Stimulated activated naive B cell treated with anti-CD40 and anti-IgM and Interleukin-4, amounts not matched to agents 10 μg/mL and 1 μg/mL and 100 μg/mL, for 72 hours (primary cell): ENCODE data around the gene BAZ1B.
"Not testable (repeated sequence)": the region's sequence is repeated elsewhere in the genome, so short reads cannot be mapped to it uniquely, and the experiment has no call there.

ENCODE experiments used
- ATAC-seq, 2 donors: fragments of 150-1000 bp; cut with Tn5 transposase; replicated peaks; 2 replicates each; pipeline ENCODE4 v1.10.0; 2021; ENCODE audit warnings: moderate library complexity in 1 of 2
- DNase-seq: peaks from one replicate; pipeline ENCODE4 v3.0.0; 2021
- H3K27ac Mint-ChIP-seq: one replicate; pipeline ENCODE4 v1.8.0; 2022; ENCODE audit warnings: mild to moderate bottlenecking, mixed read lengths
- H3K27me3 Mint-ChIP-seq, 2 donors: one replicate each; pipeline ENCODE4 v1.8.0; 2022; ENCODE audit warnings: mixed read lengths in 2 of 2
- H3K36me3 Mint-ChIP-seq, 2 donors: one replicate each; pipeline ENCODE4 v1.8.0; 2022; ENCODE audit warnings: mixed read lengths in 2 of 2, mild to moderate bottlenecking in 1 of 2
- H3K4me1 Mint-ChIP-seq, 2 donors: one replicate each; pipeline ENCODE4 v1.8.0; 2022; ENCODE audit warnings: mixed read lengths in 2 of 2, mild to moderate bottlenecking in 1 of 2
- H3K4me3 Mint-ChIP-seq, 2 donors: one replicate each; pipeline ENCODE4 v1.8.0; 2022; ENCODE audit warnings: mild to moderate bottlenecking in 2 of 2, mixed read lengths in 2 of 2, moderate library complexity in 1 of 2
- H3K9me3 Mint-ChIP-seq, 2 donors: one replicate each; pipeline ENCODE4 v1.8.0; 2022; ENCODE audit warnings: mixed read lengths in 2 of 2, mild to moderate bottlenecking in 1 of 2

The BAZ1B gene

DNA sequence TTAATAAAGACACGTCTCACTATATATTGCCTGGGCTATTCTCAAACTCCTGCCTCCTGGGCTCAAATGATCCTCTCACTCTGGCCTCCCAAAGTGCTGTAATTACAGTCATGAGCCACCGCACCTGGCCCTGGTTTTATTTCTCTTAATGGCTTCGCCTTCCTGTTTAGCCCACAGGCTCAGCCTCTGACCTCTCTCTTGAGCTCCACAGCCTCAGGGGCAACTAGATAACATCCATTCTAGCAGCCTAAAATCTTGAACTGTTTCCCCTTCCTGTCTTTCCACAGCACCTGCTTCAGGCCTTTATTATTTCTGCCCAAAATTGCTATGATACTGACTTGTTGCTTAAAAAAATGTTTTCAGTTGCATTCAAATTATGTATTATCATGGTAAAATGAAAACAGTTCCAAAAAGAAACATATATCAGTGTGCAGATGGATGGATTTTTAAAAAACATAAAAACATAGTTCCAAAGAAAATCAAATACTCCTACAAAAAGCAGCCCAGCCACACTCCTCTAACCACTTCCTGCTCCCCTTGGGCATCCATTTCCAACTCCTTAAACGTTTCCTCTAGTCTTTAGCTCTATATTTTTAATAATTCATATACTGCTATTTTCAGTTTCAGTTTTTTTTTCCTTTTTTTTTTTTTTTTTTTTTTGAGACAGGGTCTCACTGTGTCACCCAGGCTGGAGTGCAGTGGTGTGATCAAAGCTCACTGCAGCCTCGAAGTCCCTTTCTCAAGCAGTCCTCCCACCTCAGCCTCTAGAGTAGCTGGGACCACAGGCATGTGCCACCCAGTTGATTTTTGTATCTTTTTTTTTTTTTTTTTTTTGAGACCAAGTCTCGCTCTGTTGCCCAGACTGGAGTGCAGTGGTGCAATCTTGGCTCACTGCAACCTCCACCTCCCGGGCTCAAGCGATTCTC lies 5.1 kb upstream of the BAZ1B start:
- peak overlapping the region; percentile 85 for H3K27ac Mint-ChIP-seq
- H3K36me3 Mint-ChIP-seq: peaks cover 4 to 8% of the 10 kb centered on the region in 2 donors
- ATAC-seq (no peak), DNase-seq (no peak)
- no peaks in the 10 kb centered on the region for H3K9me3 Mint-ChIP-seq
- H3K27me3 Mint-ChIP-seq: no peaks in the 10 kb centered on the region
- H3K4me1 Mint-ChIP-seq: peaks cover 24 to 38% of the 10 kb centered on the region in 2 donors
- H3K4me3 Mint-ChIP-seq: peak overlapping the region; percentile 20 to 30

DNA sequence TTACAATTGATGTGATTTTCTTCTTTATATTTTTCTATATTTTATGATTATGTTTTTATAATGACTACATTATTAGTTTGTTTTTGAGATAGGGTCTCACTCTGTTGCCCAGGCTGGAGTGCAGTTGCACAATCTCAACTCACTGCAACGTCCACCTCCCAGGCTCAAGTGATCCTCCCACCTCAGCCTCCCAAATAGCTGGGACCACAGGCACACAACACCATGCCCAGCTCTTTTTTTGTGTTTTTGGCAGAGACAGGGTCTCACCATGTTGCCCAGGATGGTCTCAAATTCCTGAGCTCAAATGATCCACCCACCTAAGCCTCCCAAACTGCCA lies 4.0 kb upstream of the BAZ1B start:
- Mint-ChIP-seq H3K27ac (peak overlapping the region; percentile 96), H3K36me3 (peaks cover 4 to 10% of the 10 kb centered on the region in 2 donors), H3K4me1 (peaks cover 24 to 40% of the 10 kb centered on the region in 2 donors), H3K4me3 (peak overlapping the region in 1 of 2 donors; percentile 76)
- not testable (repeated sequence) for H3K27me3 Mint-ChIP-seq, DNase-seq, ATAC-seq, H3K9me3 Mint-ChIP-seq

DNA sequence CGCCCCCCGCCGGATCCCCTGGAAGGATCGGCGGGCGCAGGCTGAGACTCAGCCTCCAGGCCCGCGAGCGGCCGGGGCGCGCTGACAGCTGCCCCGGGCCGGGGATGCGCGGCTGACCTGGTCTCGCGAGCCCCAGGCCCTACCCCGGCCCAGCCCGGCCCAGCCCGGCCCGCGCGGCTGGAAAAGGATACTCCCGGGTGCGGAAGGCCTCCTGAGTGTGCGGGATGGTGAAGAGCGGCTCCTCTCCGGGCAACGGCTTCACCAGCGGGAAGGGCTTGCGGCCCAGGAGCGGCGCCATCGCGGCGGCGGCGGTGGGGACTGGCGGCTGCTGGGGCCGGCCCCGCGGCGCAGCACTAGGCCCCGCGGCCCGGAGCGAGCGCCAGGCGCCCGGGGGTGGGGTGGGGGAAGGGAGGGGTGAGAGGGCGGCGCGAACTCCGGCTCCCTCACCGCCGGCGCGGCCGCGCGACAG lies 423 bp downstream of the BAZ1B start:
- Mint-ChIP-seq H3K4me1 (peaks cover 36 to 63% of the 10 kb centered on the region in 2 donors), H3K27me3 (no peaks in the 10 kb centered on the region), H3K4me3 (peak overlapping the region; percentile 84 to 98), H3K36me3 (peaks cover 18 to 32% of the 10 kb centered on the region in 2 donors), H3K27ac (peak overlapping the region; percentile 79), H3K9me3 (no peaks in the 10 kb centered on the region)
- ATAC-seq: peak; percentile 58 to 62
- DNase-seq: no peak

DNA sequence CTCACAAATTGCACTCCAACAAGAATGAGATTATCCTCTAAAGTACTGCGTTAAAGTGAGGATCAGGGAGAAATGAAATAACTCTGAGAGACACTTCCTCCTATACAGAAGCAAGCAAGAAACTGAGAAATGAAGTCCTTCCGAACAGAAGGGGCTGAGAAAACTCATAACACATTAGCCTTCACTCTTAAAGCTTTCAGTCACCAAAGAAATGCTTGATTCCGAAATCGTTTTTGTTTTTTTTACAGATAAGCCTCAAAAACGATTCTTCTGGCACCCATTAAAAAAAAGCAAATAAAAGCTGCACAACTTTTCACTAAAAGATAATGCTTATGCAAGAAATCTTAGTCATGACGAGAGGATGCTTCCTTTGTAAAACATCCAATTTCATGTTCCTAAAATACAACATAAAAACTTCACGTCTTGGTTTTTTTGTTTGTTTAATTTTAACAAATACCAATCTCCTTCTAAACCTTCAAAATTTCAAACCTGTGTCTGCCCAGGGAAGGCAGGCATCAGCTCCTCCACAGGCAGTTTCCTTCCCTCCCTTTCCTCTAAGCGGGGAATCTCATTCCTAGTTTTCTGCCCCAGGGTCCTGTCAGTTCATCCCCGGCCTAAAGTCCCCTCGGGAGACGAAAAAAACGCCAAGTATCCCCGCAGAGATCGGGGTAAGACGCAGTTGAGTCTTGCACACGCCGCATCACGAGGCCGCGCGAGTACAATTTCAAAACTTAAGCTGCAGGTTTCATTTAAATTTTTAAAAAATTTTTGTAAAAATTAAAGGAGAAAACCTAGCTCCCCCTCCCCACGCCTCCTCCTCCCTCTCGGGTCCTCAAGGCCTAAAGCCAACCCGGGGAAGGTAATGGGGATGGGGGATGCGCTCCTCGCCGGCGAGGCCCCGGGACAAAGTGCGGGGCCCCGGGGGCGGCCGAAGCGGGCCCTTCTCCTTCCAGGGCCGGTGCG lies 1.1 kb downstream of the BAZ1B start:
- H3K4me3 Mint-ChIP-seq: peak overlapping the region; percentile 84 to 87
- no peaks in the 10 kb centered on the region for H3K27me3 Mint-ChIP-seq
- peaks cover 18 to 32% of the 10 kb centered on the region in 2 donors for H3K36me3 Mint-ChIP-seq
- ATAC-seq (no peak), DNase-seq (no peak)
- peak overlapping the region; percentile 89 for H3K27ac Mint-ChIP-seq
- H3K4me1 Mint-ChIP-seq: peaks cover 36 to 61% of the 10 kb centered on the region in 2 donors
- no peaks in the 10 kb centered on the region for H3K9me3 Mint-ChIP-seq

GRCh38 chr7:73519867-73520672 lies 2.0 kb downstream of the BAZ1B start:
- DNase-seq: no peak
- Mint-ChIP-seq H3K27ac (peak overlapping the region; percentile 89), H3K36me3 (peaks cover 19 to 33% of the 10 kb centered on the region in 2 donors), H3K27me3 (no peaks in the 10 kb centered on the region), H3K9me3 (no peaks in the 10 kb centered on the region), H3K4me1 (peaks cover 32 to 56% of the 10 kb centered on the region in 2 donors), H3K4me3 (peak overlapping the region; percentile 84 to 87)
- ATAC-seq: no peak

DNA sequence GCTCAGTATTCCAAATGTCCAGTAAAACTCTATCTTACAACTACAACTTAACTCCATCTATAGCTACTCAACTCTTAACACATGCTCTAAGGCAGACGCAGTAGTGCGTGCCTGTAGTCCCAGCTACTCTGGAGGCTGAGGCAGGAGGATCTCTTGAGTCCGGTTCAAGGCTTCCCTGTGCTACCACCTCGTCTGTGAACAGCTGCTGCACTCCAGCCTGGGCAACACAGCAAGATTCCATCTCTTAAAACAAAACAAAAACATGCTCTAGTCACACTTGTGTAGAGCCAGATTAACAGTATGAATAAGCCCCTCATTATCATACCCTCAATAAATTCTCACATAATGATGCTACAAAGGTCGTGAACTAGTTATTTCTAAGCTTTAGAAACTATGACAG lies 3.6 kb downstream of the BAZ1B start:
- Mint-ChIP-seq H3K27ac (peak overlapping the region; percentile 67), H3K4me1 (peaks cover 28 to 55% of the 10 kb centered on the region in 2 donors), H3K36me3 (peaks cover 25 to 39% of the 10 kb centered on the region in 2 donors)

DNA sequence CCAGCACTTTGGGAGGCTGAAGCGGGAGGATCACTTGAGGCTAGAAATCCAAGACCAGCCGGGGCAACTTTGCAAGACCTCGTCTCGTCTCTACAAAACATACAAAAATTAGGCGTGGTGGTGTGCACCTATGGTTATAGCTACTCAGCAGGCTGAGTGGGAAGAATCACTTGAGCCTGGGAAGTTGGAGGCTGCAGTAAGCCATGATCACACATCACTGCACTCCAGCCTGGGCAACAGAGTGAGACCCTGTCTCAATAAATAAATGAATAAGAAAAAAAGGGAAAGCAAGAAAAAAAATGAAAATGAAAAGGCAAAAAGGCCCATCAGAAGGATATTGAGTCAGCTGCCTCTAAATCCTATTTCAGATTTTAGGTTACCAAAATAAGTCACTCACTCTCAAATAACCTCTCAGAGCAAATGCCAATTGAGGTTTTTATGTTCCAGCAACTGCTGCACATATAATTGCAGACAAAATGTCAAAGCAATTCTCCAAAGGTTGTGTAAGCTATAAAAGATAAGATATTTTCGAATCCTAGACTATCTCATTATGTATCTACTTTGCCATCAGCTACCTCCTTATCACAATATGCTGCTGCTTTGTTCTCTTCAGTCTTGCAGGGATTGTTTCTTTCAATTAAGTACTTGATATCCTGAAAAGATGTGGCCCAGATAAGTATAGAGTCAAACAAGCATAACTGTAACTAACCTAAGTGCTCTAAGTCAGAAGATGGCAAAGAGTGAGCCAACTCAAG lies 4.7 kb downstream of the BAZ1B start:
- ATAC-seq (no peak), DNase-seq (no peak)
- peak overlapping the region; percentile 67 for H3K27ac Mint-ChIP-seq
- peaks cover 27 to 41% of the 10 kb centered on the region in 2 donors for H3K36me3 Mint-ChIP-seq
- no peaks in the 10 kb centered on the region for H3K9me3 Mint-ChIP-seq
- no peak overlapping the region for H3K4me3 Mint-ChIP-seq
- peaks cover 25 to 56% of the 10 kb centered on the region in 2 donors for H3K4me1 Mint-ChIP-seq
- no peaks in the 10 kb centered on the region for H3K27me3 Mint-ChIP-seq

More for the DNA sequence above, 3.6 kb downstream of the BAZ1B start:
- H3K27me3 Mint-ChIP-seq: no peaks in the 10 kb centered on the region
- no peak overlapping the region for H3K4me3 Mint-ChIP-seq
- no peak for DNase-seq
- no peaks in the 10 kb centered on the region for H3K9me3 Mint-ChIP-seq
- ATAC-seq: no peak

- Mint-ChIP-seq H3K27ac (no peak overlapping the region), H3K4me1 (peaks cover 22 to 45% of the 10 kb centered on the region in 2 donors), H3K27me3 (no peaks in the 10 kb centered on the region), H3K36me3 (peaks cover 24 to 40% of the 10 kb centered on the region in 2 donors), H3K9me3 (no peaks in the 10 kb centered on the region), H3K4me3 (no peak overlapping the region)
- no peak for ATAC-seq
- DNase-seq: no peak
Observed at GRCh38 chr7:73515178-73515577, 6.9 kb downstream of the BAZ1B start.

GRCh38 chr7:73512018-73512780 lies 9.9 kb downstream of the BAZ1B start:
- H3K9me3 Mint-ChIP-seq: no peaks in the 10 kb centered on the region
- H3K4me1 Mint-ChIP-seq: peaks cover 10 to 24% of the 10 kb centered on the region in 2 donors
- no peak for ATAC-seq
- H3K27ac Mint-ChIP-seq: no peak overlapping the region
- no peak overlapping the region for H3K4me3 Mint-ChIP-seq
- no peaks in the 10 kb centered on the region for H3K27me3 Mint-ChIP-seq
- DNase-seq: no peak
- peaks cover 25 to 31% of the 10 kb centered on the region in 2 donors for H3K36me3 Mint-ChIP-seq

DNA sequence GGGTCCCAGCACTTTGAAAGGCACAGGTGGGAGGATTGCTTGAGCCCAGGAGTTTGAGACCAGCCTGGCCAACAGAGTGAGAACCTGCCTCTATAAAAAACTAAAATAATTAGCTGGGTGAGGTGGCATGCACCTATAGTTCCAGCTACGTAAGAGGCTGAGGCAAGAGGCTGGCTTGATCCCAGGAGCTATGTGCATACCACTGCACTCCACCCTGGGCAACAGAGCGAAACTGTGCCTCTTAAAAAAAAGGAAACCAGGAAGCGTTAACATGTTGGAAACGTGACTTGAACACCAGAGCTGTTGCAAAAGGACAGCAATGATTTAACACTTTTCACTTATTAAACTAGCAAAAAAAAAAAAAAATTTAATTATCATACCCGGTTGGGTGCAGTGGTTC lies 12.6 kb downstream of the BAZ1B start:
- Mint-ChIP-seq H3K36me3 (peaks cover 28 to 36% of the 10 kb centered on the region in 2 donors), H3K4me1 (peaks cover 4 to 12% of the 10 kb centered on the region in 2 donors), H3K4me3 (no peak overlapping the region), H3K27me3 (no peaks in the 10 kb centered on the region), H3K9me3 (no peaks in the 10 kb centered on the region), H3K27ac (no peak overlapping the region)
- DNase-seq (no peak), ATAC-seq (no peak)

GRCh38 chr7:73507556-73507955 lies 14.5 kb downstream of the BAZ1B start:
- DNase-seq (no peak), ATAC-seq (no peak)
- Mint-ChIP-seq H3K4me1 (peaks cover 2 to 4% of the 10 kb centered on the region in 2 donors), H3K9me3 (no peaks in the 10 kb centered on the region), H3K27me3 (no peaks in the 10 kb centered on the region), H3K36me3 (peaks cover 26 to 47% of the 10 kb centered on the region in 2 donors), H3K27ac (no peak overlapping the region), H3K4me3 (no peak overlapping the region)

DNA sequence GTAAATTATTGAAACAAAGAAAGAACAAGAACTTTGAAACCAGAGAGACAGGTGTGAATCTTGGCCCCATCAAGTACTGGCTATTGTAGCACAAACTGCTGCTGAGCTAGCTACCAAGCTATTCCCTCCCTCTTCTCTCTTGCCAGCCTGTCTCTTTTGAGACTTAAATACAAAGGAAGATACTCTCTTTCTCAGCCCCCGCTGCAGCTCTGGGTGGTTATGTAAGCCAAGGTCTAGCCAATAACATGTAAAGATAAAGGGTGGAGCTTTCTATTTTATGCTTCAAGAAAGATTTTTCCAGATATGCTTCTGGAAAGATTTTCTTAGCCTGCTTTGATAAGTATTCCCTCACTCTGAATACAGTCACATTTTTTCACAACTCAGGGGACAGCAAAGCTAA lies 17.2 kb downstream of the BAZ1B start:
- H3K4me1 Mint-ChIP-seq: peaks cover 4 to 5% of the 10 kb centered on the region in 2 donors
- ATAC-seq: no peak
- no peak for DNase-seq
- no peak overlapping the region for H3K4me3 Mint-ChIP-seq
- H3K9me3 Mint-ChIP-seq: no peaks in the 10 kb centered on the region
- H3K27ac Mint-ChIP-seq: no peak overlapping the region
- peaks cover 27 to 47% of the 10 kb centered on the region in 2 donors for H3K36me3 Mint-ChIP-seq
- H3K27me3 Mint-ChIP-seq: no peaks in the 10 kb centered on the region
